HepG2 (cell line): Measurements from ENCODE around the gene STAT4. TPM values are rescaled to one million over a fixed set of nuclear protein-coding genes. Genes with fewer than 3 reads are reported as not detected.

Experiments
- ARID3A ChIP-seq: IDR thresholded peaks from 2 replicates; pipeline ENCODE4 v1.6.1; 2012; ENCODE audit warnings: low read depth, low read length, improper control_type of control experiment
- HMG20B ChIP-seq: conservative IDR thresholded peaks from 2 replicates; pipeline ENCODE4 v1.6.1; 2016; ENCODE audit warnings: missing genetic modification reagents, missing compliant biosample characterization
- MAF1 ChIP-seq: sonication (generic); formaldehyde crosslinking; IDR thresholded peaks from 2 replicates; pipeline ENCODE4 v1.5.0; 2020; ENCODE audit warnings: missing genetic modification reagents, borderline replicate concordance
- MXD4 ChIP-seq: IDR thresholded peaks from 2 replicates; pipeline ENCODE4 v1.6.1; 2016; ENCODE audit warnings: mild to moderate bottlenecking, missing biosample characterization, missing genetic modification reagents
- NFKB2 ChIP-seq: sonication (generic); formaldehyde crosslinking; IDR thresholded peaks from 2 replicates; pipeline ENCODE4 v1.4.0; 2020; ENCODE audit warnings: missing genetic modification reagents, borderline replicate concordance
- RAD51 ChIP-seq: fragments of 450-650 bp; IDR thresholded peaks from 2 replicates; pipeline ENCODE4 v1.6.1; 2016; ENCODE audit warnings: borderline replicate concordance
- RARG ChIP-seq: sonication (generic); formaldehyde crosslinking; IDR thresholded peaks from 2 replicates; pipeline ENCODE4 v1.4.0; 2020; ENCODE audit warnings: low read depth, mild to moderate bottlenecking, missing genetic modification reagents
- TIGD3 ChIP-seq: sonication (generic); formaldehyde crosslinking; IDR thresholded peaks from 2 replicates; pipeline ENCODE4 v1.5.1; 2020; ENCODE audit warnings: mild to moderate bottlenecking, missing genetic modification reagents, borderline replicate concordance
- ZNF382 ChIP-seq: sonication (generic); formaldehyde crosslinking; IDR thresholded peaks from 2 replicates; pipeline ENCODE4 v1.5.0; 2020; ENCODE audit warnings: missing genetic modification reagents, mild to moderate bottlenecking, borderline replicate concordance
- ZNF432 ChIP-seq: sonication (generic); formaldehyde crosslinking; IDR thresholded peaks from 2 replicates; pipeline ENCODE4 v1.5.0; 2020; ENCODE audit warnings: missing genetic modification reagents, mild to moderate bottlenecking, borderline replicate concordance
- ZNF749 ChIP-seq: sonication (generic); formaldehyde crosslinking; IDR thresholded peaks from 2 replicates; pipeline ENCODE4 v1.8.0; 2022; ENCODE audit warnings: mild to moderate bottlenecking, missing genetic modification reagents, moderate library complexity, borderline replicate concordance
- polyA plus RNA-seq, 8 experiments: library from polyadenylated mRNA; depleted of rRNA in 3 of 8; stranded (reverse) in 7 of 8; unstranded in 1 of 8; fragments of >200 nt; fragmentation: Illumina TruSeq in 4 of 8; extraction: Trizol in 4 of 8; gene quantifications; 2 replicates each; pipeline versions ENCODE4 v1.2.1 to v1.2.3, GENCODE V29; 2011 to 2016; ENCODE audit warnings: low read depth in 4 of 8, missing spikeins in 1 of 8, mixed read lengths in 1 of 8; ENCODE audit not compliant: insufficient read depth in 1 of 8
- total RNA-seq, 5 experiments: library from RNA; depleted of rRNA; stranded (reverse); fragments of >200 nt; fragmentation: Illumina TruSeq; extraction: Trizol; gene quantifications; 2 replicates each; pipeline ENCODE4 v1.2.3, GENCODE V29; 2016; ENCODE audit warnings: low read depth in 1 of 5
- TF ChIP-seq, protein P1 (sequence below): sonication (generic); formaldehyde crosslinking; IDR thresholded peaks from 2 replicates; pipeline ENCODE4 v1.4.0; 2020; ENCODE audit warnings: missing genetic modification reagents
- TF ChIP-seq, protein P2 (sequence below): sonication (generic); formaldehyde crosslinking; IDR thresholded peaks from 2 replicates; pipeline ENCODE4 v1.4.0; 2020; ENCODE audit warnings: missing genetic modification reagents, borderline replicate concordance
- TF ChIP-seq, protein P3 (sequence below): sonication (generic); IDR thresholded peaks from 2 replicates; pipeline ENCODE4 v1.6.1; 2016; ENCODE audit warnings: low read depth, borderline replicate concordance
- TF ChIP-seq, protein P4 (sequence below): sonication (generic); formaldehyde crosslinking; conservative IDR thresholded peaks from 2 replicates; pipeline ENCODE4 v1.8.0; 2022; ENCODE audit warnings: mild to moderate bottlenecking, moderate library complexity, missing genetic modification reagents

STAT4 gene
- total and polyA plus RNA-seq, 2 of the 13 experiments (the other 11 are each of a cell fraction or from before 2014, with no cell fraction given), result 0.37 TPM; not detected in 1

DNA sequence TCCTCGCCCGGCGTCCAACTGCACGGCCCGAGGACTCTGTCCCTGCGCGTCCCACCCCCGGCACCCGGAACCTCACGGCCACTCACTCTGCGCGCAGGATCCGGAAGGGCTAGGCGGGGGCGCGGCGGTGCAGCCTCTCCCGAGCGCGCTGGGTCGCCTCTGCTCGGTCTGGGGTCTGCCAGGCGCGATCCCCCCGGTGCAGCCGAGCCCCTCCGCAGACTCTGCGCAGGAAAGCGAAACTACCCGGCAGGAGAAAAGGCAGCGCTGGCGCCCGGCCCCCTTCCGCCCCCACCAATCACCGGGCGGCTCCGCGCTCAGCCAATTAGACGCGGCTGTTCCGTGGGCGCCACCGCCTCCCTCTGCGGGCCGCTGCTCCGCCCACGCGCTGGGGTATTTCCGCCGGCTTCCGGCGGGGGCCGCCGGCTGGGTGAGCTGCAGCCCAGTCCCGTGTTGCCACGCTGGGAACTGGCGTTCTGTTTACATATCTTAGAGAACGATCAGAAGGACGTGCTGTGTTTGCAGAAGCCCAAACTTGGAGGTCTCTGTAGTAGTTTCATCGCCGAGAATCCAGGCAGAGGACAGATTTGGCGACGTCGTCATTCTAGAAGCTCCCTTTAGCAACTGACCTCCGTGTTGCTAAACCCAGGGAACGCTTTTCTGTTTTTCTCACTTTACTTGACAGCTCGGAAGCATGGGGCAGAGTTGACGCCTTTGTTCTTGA is 136.7 kb downstream of the STAT4 start, which contains the start of gene STAT1 (continued):
- TF ChIP-seq, protein P1, sequence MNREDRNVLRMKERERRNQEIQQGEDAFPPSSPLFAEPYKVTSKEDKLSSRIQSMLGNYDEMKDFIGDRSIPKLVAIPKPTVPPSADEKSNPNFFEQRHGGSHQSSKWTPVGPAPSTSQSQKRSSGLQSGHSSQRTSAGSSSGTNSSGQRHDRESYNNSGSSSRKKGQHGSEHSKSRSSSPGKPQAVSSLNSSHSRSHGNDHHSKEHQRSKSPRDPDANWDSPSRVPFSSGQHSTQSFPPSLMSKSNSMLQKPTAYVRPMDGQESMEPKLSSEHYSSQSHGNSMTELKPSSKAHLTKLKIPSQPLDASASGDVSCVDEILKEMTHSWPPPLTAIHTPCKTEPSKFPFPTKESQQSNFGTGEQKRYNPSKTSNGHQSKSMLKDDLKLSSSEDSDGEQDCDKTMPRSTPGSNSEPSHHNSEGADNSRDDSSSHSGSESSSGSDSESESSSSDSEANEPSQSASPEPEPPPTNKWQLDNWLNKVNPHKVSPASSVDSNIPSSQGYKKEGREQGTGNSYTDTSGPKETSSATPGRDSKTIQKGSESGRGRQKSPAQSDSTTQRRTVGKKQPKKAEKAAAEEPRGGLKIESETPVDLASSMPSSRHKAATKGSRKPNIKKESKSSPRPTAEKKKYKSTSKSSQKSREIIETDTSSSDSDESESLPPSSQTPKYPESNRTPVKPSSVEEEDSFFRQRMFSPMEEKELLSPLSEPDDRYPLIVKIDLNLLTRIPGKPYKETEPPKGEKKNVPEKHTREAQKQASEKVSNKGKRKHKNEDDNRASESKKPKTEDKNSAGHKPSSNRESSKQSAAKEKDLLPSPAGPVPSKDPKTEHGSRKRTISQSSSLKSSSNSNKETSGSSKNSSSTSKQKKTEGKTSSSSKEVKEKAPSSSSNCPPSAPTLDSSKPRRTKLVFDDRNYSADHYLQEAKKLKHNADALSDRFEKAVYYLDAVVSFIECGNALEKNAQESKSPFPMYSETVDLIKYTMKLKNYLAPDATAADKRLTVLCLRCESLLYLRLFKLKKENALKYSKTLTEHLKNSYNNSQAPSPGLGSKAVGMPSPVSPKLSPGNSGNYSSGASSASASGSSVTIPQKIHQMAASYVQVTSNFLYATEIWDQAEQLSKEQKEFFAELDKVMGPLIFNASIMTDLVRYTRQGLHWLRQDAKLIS, result peak; percentile 10
- TF ChIP-seq, protein P2, sequence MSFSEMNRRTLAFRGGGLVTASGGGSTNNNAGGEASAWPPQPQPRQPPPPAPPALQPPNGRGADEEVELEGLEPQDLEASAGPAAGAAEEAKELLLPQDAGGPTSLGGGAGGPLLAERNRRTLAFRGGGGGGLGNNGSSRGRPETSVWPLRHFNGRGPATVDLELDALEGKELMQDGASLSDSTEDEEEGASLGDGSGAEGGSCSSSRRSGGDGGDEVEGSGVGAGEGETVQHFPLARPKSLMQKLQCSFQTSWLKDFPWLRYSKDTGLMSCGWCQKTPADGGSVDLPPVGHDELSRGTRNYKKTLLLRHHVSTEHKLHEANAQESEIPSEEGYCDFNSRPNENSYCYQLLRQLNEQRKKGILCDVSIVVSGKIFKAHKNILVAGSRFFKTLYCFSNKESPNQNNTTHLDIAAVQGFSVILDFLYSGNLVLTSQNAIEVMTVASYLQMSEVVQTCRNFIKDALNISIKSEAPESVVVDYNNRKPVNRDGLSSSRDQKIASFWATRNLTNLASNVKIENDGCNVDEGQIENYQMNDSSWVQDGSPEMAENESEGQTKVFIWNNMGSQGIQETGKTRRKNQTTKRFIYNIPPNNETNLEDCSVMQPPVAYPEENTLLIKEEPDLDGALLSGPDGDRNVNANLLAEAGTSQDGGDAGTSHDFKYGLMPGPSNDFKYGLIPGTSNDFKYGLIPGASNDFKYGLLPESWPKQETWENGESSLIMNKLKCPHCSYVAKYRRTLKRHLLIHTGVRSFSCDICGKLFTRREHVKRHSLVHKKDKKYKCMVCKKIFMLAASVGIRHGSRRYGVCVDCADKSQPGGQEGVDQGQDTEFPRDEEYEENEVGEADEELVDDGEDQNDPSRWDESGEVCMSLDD, result no peak
- TF ChIP-seq HMG20B (CRISPR knock-in tag), result peak; percentile 91
- TF ChIP-seq ZNF432 (CRISPR knock-in tag), result no peak
- TF ChIP-seq MXD4, result peak; percentile 99
- TF ChIP-seq, protein P3, sequence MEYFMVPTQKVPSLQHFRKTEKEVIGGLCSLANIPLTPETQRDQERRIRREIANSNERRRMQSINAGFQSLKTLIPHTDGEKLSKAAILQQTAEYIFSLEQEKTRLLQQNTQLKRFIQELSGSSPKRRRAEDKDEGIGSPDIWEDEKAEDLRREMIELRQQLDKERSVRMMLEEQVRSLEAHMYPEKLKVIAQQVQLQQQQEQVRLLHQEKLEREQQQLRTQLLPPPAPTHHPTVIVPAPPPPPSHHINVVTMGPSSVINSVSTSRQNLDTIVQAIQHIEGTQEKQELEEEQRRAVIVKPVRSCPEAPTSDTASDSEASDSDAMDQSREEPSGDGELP, result peak; percentile 98
- peak; percentile 93; the same call in 1 of the 2 replicates for TF ChIP-seq NFKB2
- TF ChIP-seq, protein P4, sequence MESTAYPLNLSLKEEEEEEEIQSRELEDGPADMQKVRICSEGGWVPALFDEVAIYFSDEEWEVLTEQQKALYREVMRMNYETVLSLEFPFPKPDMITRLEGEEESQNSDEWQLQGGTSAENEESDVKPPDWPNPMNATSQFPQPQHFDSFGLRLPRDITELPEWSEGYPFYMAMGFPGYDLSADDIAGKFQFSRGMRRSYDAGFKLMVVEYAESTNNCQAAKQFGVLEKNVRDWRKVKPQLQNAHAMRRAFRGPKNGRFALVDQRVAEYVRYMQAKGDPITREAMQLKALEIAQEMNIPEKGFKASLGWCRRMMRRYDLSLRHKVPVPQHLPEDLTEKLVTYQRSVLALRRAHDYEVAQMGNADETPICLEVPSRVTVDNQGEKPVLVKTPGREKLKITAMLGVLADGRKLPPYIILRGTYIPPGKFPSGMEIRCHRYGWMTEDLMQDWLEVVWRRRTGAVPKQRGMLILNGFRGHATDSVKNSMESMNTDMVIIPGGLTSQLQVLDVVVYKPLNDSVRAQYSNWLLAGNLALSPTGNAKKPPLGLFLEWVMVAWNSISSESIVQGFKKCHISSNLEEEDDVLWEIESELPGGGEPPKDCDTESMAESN (CRISPR knock-in tag), result peak; percentile 92
- TF ChIP-seq RARG, result peak; percentile 81
- no peak for TF ChIP-seq ZNF382 (CRISPR knock-in tag)
- peak; percentile 75 for TF ChIP-seq ARID3A
- TF ChIP-seq ZNF749 (CRISPR knock-in tag), result peak; percentile 99
- no peak for TF ChIP-seq RAD51
- no peak for TF ChIP-seq TIGD3 (CRISPR knock-in tag)
- TF ChIP-seq MAF1 (CRISPR knock-in tag), result peak; percentile 55; the same call in 1 of the 2 replicates
